Lower leg skin (tissue), 3 donors: Measurements from ENCODE around the gene IFT22.
"Not testable (repeated sequence)": the region's sequence is repeated elsewhere in the genome, so short reads cannot be mapped to it uniquely, and the experiment has no call there.

ENCODE experiments used
- CTCF ChIP-seq, 3 donors: fragments of 450-650 bp; IDR thresholded peaks; one replicate each; pipeline ENCODE4 v1.5.1; 2016; ENCODE audit warnings: antibody characterized with exemption in 3 of 3, mild to moderate bottlenecking in 3 of 3, moderate library complexity in 2 of 3
- POLR2A ChIP-seq, 2 donors: fragments of 450-650 bp; IDR thresholded peaks; one replicate each; pipeline ENCODE4 v1.6.1; 2016 to 2017; ENCODE audit warnings: antibody characterized with exemption in 2 of 2, mild to moderate bottlenecking in 1 of 2, moderate library complexity in 1 of 2

DNA sequence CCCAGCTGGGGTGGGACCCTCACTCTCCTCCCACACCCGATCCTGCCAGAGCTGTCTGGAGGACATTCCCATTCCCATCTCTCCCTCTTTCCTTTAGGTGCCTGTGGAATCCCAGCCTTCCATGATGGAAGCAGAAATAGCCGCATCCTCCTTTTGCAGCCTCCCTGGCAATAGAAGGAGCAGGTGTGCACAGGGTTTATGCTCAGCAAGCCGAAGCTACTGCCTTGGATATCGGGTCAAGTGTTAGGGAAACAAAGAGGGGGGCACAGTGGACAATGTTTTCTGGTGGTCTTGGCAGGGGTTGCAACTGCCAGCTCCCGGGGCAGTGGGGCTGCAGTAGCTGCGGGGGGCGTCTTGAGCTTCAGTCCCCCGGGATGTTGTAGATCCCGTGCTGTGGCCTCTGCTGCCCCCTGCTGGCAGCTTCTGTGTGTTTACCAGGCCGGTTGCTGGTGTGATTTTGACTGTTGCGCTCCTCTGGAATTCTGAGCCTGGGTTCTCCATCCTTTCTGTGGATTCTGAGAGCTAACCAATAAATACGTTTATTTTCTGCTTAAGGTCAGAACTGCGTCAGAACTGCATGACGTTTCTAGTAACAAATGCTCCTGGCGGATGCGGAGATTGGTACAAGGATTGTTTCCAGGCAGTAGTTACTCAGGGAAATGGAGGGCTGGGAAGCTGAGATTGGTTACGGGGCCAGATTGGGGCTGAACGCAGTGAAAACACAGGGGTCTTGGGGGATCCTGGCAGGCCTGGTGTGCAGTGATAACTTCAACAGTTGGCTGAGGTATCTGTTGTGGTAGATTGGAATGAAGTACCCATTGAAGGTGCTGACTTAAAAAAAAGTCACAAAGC lies 31.2 kb downstream of the IFT22 start:
- TF ChIP-seq POLR2A, CTCF (IDR thresholded peaks at IDR 0.05): not testable (repeated sequence)
